ENCODE measurements around the gene MKS1.

The MKS1 gene

GRCh38 chr17:58219007-58219788, at the start of gene MKS1:
MKS1 (minus strand) TSS chr17:58219255; CDS start chr17:58219230, 25 bp downstream.
- peak; percentile 96 for DNase-seq

GRCh38 chr17:58268326-58268725, 49.3 kb upstream of the MKS1 start:
- DNase-seq = no peak

GRCh38 chr17:58267347-58268324, 48.6 kb upstream of the MKS1 start:
- DNase-seq = no peak

GRCh38 chr17:58265902-58266875, 47.1 kb upstream of the MKS1 start:
- no peak for DNase-seq

GRCh38 chr17:58265271-58265670, 46.2 kb upstream of the MKS1 start:
- DNase-seq = no peak

GRCh38 chr17:58264407-58265103, 45.5 kb upstream of the MKS1 start:
- no peak for DNase-seq

- no peak for DNase-seq
These were observed 44.7 kb upstream of the MKS1 start for GRCh38 chr17:58263773-58264172.

GRCh38 chr17:58262149-58262548, 43.1 kb upstream of the MKS1 start:
- DNase-seq = no peak

GRCh38 chr17:58254803-58255202, 35.7 kb upstream of the MKS1 start:
- no peak for DNase-seq

GRCh38 chr17:58253082-58253481, 34.0 kb upstream of the MKS1 start:
- no peak for DNase-seq

- DNase-seq = no peak
These were observed 33.1 kb upstream of the MKS1 start for GRCh38 chr17:58252141-58252540.

GRCh38 chr17:58250344-58251011, 31.4 kb upstream of the MKS1 start:
- DNase-seq = no peak

- peak; percentile 83 for DNase-seq
These were observed 30.4 kb upstream of the MKS1 start for GRCh38 chr17:58249270-58250133.

GRCh38 chr17:58248955-58249269, 29.9 kb upstream of the MKS1 start:
- DNase-seq = no peak

- no peak for DNase-seq
These were observed 28.7 kb upstream of the MKS1 start for GRCh38 chr17:58247511-58248363.

GRCh38 chr17:58246781-58247180, 27.7 kb upstream of the MKS1 start:
- no peak for DNase-seq

- DNase-seq = no peak
These were observed 27.2 kb upstream of the MKS1 start for GRCh38 chr17:58246104-58246740.

- DNase-seq = no peak
These were observed 26.5 kb upstream of the MKS1 start for GRCh38 chr17:58245428-58246103.
